Left lobe of liver (tissue), 2 donors: Measurements from ENCODE around the gene CDK4. TPM values are rescaled to one million over a fixed set of nuclear protein-coding genes. Genes with fewer than 3 reads are reported as not detected.

Experiments used
- ATAC-seq: fragments of 200-7000 bp; cut with Tn5 transposase; one replicate; pipeline ENCODE4 v1.9.1; 2020; ENCODE audit warnings: mild to moderate bottlenecking, moderate library complexity
- DNase-seq: peaks from one replicate; pipeline ENCODE4 v3.0.0-alpha.2; 2020; ENCODE audit warnings: low spot score
- total RNA-seq: library from RNA; stranded (reverse); gene quantifications from one replicate; pipeline ENCODE4 v1.2.1, GENCODE V29; 2021
- donor health status: DM: no; HTN: no; CAD: no; lungs with moderate emphysema.
- donor health status: DM: no; HTN: yes; CAD: no.

Gene CDK4
- total RNA-seq, 1 donor from 2014 or later = 30.8 TPM

- DNase-seq = no peak
- ATAC-seq = no peak
Measured at GRCh38 chr12:57758552-57759359, 6.6 kb upstream of the CDK4 start.

GRCh38 chr12:57757771-57758170 lies 5.7 kb upstream of the CDK4 start:
- ATAC-seq = no peak
- no peak for DNase-seq

- DNase-seq (no peak), ATAC-seq (no peak)
Measured at GRCh38 chr12:57756406-57757341, 4.6 kb upstream of the CDK4 start.

GRCh38 chr12:57755454-57756372 lies 3.6 kb upstream of the CDK4 start:
- ATAC-seq (peak; percentile 25), DNase-seq (peak; percentile 65)

GRCh38 chr12:57755194-57755453 lies 3.0 kb upstream of the CDK4 start:
- no peak for ATAC-seq
- DNase-seq = no peak

- peak; percentile 17 for ATAC-seq
- no peak for DNase-seq
Measured at GRCh38 chr12:57754411-57755193, 2.5 kb upstream of the CDK4 start, which contains the start of gene MARCHF9. Gene MARCHF9, plus strand, starts transcription at chr12:57755103. Its CDS starts 426 bp downstream, at chr12:57755529.

GRCh38 chr12:57753756-57754337 lies 1.7 kb upstream of the CDK4 start:
- ATAC-seq = no peak
- no peak for DNase-seq

- no peak for DNase-seq
- no peak for ATAC-seq
Measured at GRCh38 chr12:57752668-57753000, 524 bp upstream of the CDK4 start.

GRCh38 chr12:57751432-57751787 lies 700 bp downstream of the CDK4 start:
- DNase-seq (no peak), ATAC-seq (no peak)

GRCh38 chr12:57750561-57751431 lies 1.3 kb downstream of the CDK4 start:
- no peak for ATAC-seq
- DNase-seq = no peak

- ATAC-seq (no peak), DNase-seq (no peak)
Measured at GRCh38 chr12:57749061-57749460, 3.0 kb downstream of the CDK4 start.

- DNase-seq (no peak), ATAC-seq (no peak)
Measured at GRCh38 chr12:57746025-57746424, 6.1 kb downstream of the CDK4 start.

GRCh38 chr12:57745485-57745881 lies 6.6 kb downstream of the CDK4 start:
- DNase-seq (no peak), ATAC-seq (peak; percentile 10)

- DNase-seq = peak; percentile 95
- peak; percentile 93 for ATAC-seq
Measured at GRCh38 chr12:57744777-57745484, 7.2 kb downstream of the CDK4 start, which contains the start of gene TSPAN31. Gene TSPAN31, plus strand, starts transcription at chr12:57745039. Its CDS starts 116 bp downstream, at chr12:57745155.

- DNase-seq (peak; percentile 68), ATAC-seq (peak; percentile 56)
Measured at GRCh38 chr12:57744194-57744776, 7.8 kb downstream of the CDK4 start.

GRCh38 chr12:57743769-57744168 lies 8.3 kb downstream of the CDK4 start:
- DNase-seq (no peak), ATAC-seq (no peak)

- ATAC-seq = no peak
- no peak for DNase-seq
Measured at GRCh38 chr12:57741844-57742738, 10.0 kb downstream of the CDK4 start.
